H1 (cell line): ENCODE results near the gene PDIA2. TPM values are rescaled to one million over a fixed set of nuclear protein-coding genes. Genes with fewer than 3 reads are reported as not detected.

Source experiments
- CTCF ChIA-PET: fragments of 300-600 bp; sonication (Branson Sonifier 250); formaldehyde crosslinking; loops from one replicate; lab custom pipeline; 2021; ENCODE audit not compliant: partially characterized antibody; lab: Charles Lee
- POLR2A ChIA-PET: fragments of 300-600 bp; sonication (Branson Sonifier 250); formaldehyde crosslinking; loops from one replicate; lab custom pipeline; 2021; ENCODE audit warnings: inconsistent platforms; ENCODE audit not compliant: partially characterized antibody; lab: Charles Lee
- DNase-seq, 2 experiments: peaks; one replicate each; pipeline versions ENCODE4 v3.0.0 to v3.0.0-alpha.2; 2010 to 2022; ENCODE audit warnings: low spot score in 2 of 2, low read depth in 1 of 2, mixed read lengths in 1 of 2
- FAIRE-seq: peaks from 2 replicates; lab custom pipeline; 2011; peaks lifted over from hg19 to GRCh38; lab: Jason Lieb, UNC
- H2AFZ ChIP-seq: 2 replicates; pipeline ENCODE4 v1.8.1; 2012; ENCODE audit warnings: low read length, inconsistent platforms
- H2AK5ac ChIP-seq: 2 replicates; pipeline ENCODE4 v1.6.1; 2013; ENCODE audit warnings: low read depth, low read length
- H2BK120ac ChIP-seq: replicated peaks from 2 replicates; pipeline ENCODE3; 2013; ENCODE audit warnings: low read depth, low read length, inconsistent platforms
- H2BK12ac ChIP-seq: 2 replicates; pipeline ENCODE4 v1.6.1; 2013; ENCODE audit warnings: low read depth, low read length
- H2BK15ac ChIP-seq: 2 replicates; pipeline ENCODE4 v1.6.1; 2013; ENCODE audit warnings: low read length
- H2BK20ac ChIP-seq: 2 replicates; pipeline ENCODE4 v1.6.1; 2013; ENCODE audit warnings: low read length
- H2BK5ac ChIP-seq: 2 replicates; pipeline ENCODE4 v1.6.1; 2013; ENCODE audit warnings: low read depth, low read length
- H3K14ac ChIP-seq: 2 replicates; pipeline ENCODE4 v1.6.1; 2013; ENCODE audit warnings: inconsistent platforms; ENCODE audit not compliant: insufficient read length
- H3K18ac ChIP-seq: 2 replicates; pipeline ENCODE4 v1.6.1; 2013; ENCODE audit warnings: low read length; ENCODE audit errors: extremely low read depth
- H3K23ac ChIP-seq: 2 replicates; pipeline ENCODE4 v1.6.1; 2013; ENCODE audit warnings: inconsistent platforms; ENCODE audit not compliant: insufficient read length
- H3K23me2 ChIP-seq: 2 replicates; pipeline ENCODE4 v1.6.1; 2013; ENCODE audit warnings: low read depth, low read length
- H3K27ac ChIP-seq: 2 replicates; pipeline ENCODE4 v1.6.1; 2011; ENCODE audit warnings: low read depth, low read length, inconsistent platforms
- H3K27me3 ChIP-seq, 4 experiments: replicated peaks in 1 of 4; 1 replicate in 1 of 4; 2 replicates in 3 of 4; pipeline versions ENCODE4 v1.6.1 to v1.8.1; 2011 to 2013; ENCODE audit warnings: low read length in 3 of 4, mild to moderate bottlenecking in 3 of 4, inconsistent platforms in 2 of 4, mixed read lengths in 2 of 4, moderate library complexity in 1 of 4; ENCODE audit not compliant: control insufficient read depth in 3 of 4, insufficient read depth in 3 of 4; ENCODE audit errors: extremely low read depth in 1 of 4
- H3K36me3 ChIP-seq, 4 experiments: 2 replicates each; pipeline versions ENCODE4 v1.6.1 to v1.8.1; 2011 to 2013; ENCODE audit warnings: mild to moderate bottlenecking in 4 of 4, low read length in 3 of 4, moderate library complexity in 2 of 4, control low read depth in 1 of 4, inconsistent platforms in 1 of 4; ENCODE audit not compliant: insufficient read depth in 4 of 4, control insufficient read depth in 2 of 4
- H3K4ac ChIP-seq: replicated peaks from 2 replicates; pipeline ENCODE3; 2013; ENCODE audit warnings: low read length, low read depth, mixed read lengths, inconsistent platforms; ENCODE audit not compliant: insufficient read length
- H3K4me1 ChIP-seq, 4 experiments: replicated peaks in 1 of 4; 1 replicate in 1 of 4; 2 replicates in 3 of 4; pipeline versions ENCODE4 v1.6.1 to v1.8.1; 2011 to 2013; ENCODE audit warnings: low read length in 3 of 4, inconsistent platforms in 2 of 4, mixed read lengths in 1 of 4; ENCODE audit not compliant: insufficient read depth in 4 of 4, control insufficient read depth in 3 of 4
- H3K4me2 ChIP-seq, 2 experiments: 2 replicates each; pipeline versions ENCODE4 v1.6.1 to v1.8.1; 2011 to 2013; ENCODE audit warnings: low read depth in 2 of 2, low read length in 2 of 2, control low read depth in 1 of 2, inconsistent platforms in 1 of 2, mild to moderate bottlenecking in 1 of 2; ENCODE audit not compliant: insufficient read depth in 1 of 2
- H3K4me3 ChIP-seq, 4 experiments: fragments of 200-600, 300-600 bp in 1 of 4; sonication (generic), shearing (Covaris generic), sonication (Bioruptor Twin) in 1 of 4; 2 replicates each; pipeline versions ENCODE4 v1.5.1 to v1.8.1; 2011 to 2016; ENCODE audit warnings: low read length in 4 of 4, low read depth in 3 of 4, control low read depth in 2 of 4, inconsistent platforms in 2 of 4, mild to moderate bottlenecking in 2 of 4, mixed read lengths in 1 of 4, moderate library complexity in 1 of 4; ENCODE audit not compliant: insufficient read depth in 2 of 4; ENCODE audit errors: extremely low read depth in 1 of 4
- H3K56ac ChIP-seq: replicated peaks from 2 replicates; pipeline ENCODE3; 2013; ENCODE audit warnings: low read depth, mild to moderate bottlenecking, mixed read lengths, low read length, inconsistent platforms; ENCODE audit not compliant: insufficient read length
- H3K79me1 ChIP-seq: 2 replicates; pipeline ENCODE4 v1.6.1; 2013; ENCODE audit warnings: low read depth, low read length, control low read depth
- H3K79me2 ChIP-seq, 2 experiments: 2 replicates each; pipeline versions ENCODE4 v1.6.1 to v1.8.1; 2012 to 2013; ENCODE audit warnings: low read length in 2 of 2, mild to moderate bottlenecking in 2 of 2, inconsistent platforms in 1 of 2; ENCODE audit not compliant: insufficient read depth in 2 of 2, control insufficient read depth in 1 of 2
- H3K9ac ChIP-seq, 4 experiments: replicated peaks in 1 of 4; 1 replicate in 1 of 4; 2 replicates in 3 of 4; pipeline versions ENCODE4 v1.6.1 to v1.8.1; 2011 to 2013; ENCODE audit warnings: low read depth in 3 of 4, low read length in 3 of 4, control low read depth in 2 of 4, mild to moderate bottlenecking in 2 of 4, moderate library complexity in 2 of 4, inconsistent platforms in 1 of 4; ENCODE audit errors: extremely low read depth in 1 of 4
- H3K9me3 ChIP-seq, 2 experiments: 2 replicates each; pipeline versions ENCODE4 v1.6.1 to v1.8.1; 2012 to 2013; ENCODE audit warnings: mild to moderate bottlenecking in 2 of 2, moderate library complexity in 2 of 2, control low read depth in 1 of 2, inconsistent platforms in 1 of 2, low read depth in 1 of 2, low read length in 1 of 2, mixed read lengths in 1 of 2; ENCODE audit not compliant: insufficient read depth in 2 of 2
- H4K20me1 ChIP-seq, 2 experiments: replicated peaks in 1 of 2; 2 replicates each; pipeline versions ENCODE3 to v1.8.1; 2011 to 2013; ENCODE audit warnings: inconsistent platforms in 2 of 2, low read length in 2 of 2, mild to moderate bottlenecking in 1 of 2; ENCODE audit not compliant: insufficient read depth in 2 of 2, control insufficient read depth in 1 of 2
- H4K5ac ChIP-seq: 2 replicates; pipeline ENCODE4 v1.6.1; 2013; ENCODE audit warnings: low read length, low read depth, mixed read lengths, inconsistent platforms; ENCODE audit not compliant: insufficient read length
- H4K8ac ChIP-seq: 2 replicates; pipeline ENCODE4 v1.8.0; 2013; ENCODE audit warnings: mild to moderate bottlenecking, moderate library complexity, low read length, inconsistent platforms; ENCODE audit not compliant: insufficient read depth; ENCODE audit errors: extremely low read depth
- H4K91ac ChIP-seq: replicated peaks from 2 replicates; pipeline ENCODE3; 2013; ENCODE audit warnings: low read length, mixed read lengths, inconsistent platforms; ENCODE audit not compliant: insufficient read length
- BACH1 ChIP-seq: IDR thresholded peaks from 2 replicates; pipeline ENCODE4 v1.6.1; 2012; ENCODE audit warnings: low read length, improper control_type of control experiment
- CBX8 ChIP-seq: fragments of 300-800, 300-1000 bp; sonication (generic); IDR thresholded peaks from 2 replicates; pipeline ENCODE4 v1.7.1; 2016; ENCODE audit warnings: low read depth, low read length, borderline replicate concordance
- CREB1 ChIP-seq: IDR thresholded peaks from 2 replicates; pipeline ENCODE4 v1.6.1; 2012; ENCODE audit warnings: inconsistent platforms
- EGR1 ChIP-seq: IDR thresholded peaks from 2 replicates; pipeline ENCODE4 v1.6.1; 2011; ENCODE audit warnings: low read depth, low read length, borderline replicate concordance
- HDAC6 ChIP-seq: IDR thresholded peaks from one replicate; pipeline ENCODE4 v1.7.1; 2012; ENCODE audit warnings: low read depth, mild to moderate bottlenecking, inconsistent platforms, low read length, moderate library complexity
- POLR2AphosphoS5 ChIP-seq: IDR thresholded peaks from 2 replicates; pipeline ENCODE4 v1.6.1; 2011; ENCODE audit warnings: low read depth, low read length
- RFX5 ChIP-seq: IDR thresholded peaks from 2 replicates; pipeline ENCODE4 v1.6.1; 2011; ENCODE audit warnings: low read depth, low read length, improper control_type of control experiment, borderline replicate concordance
- SIRT6 ChIP-seq: IDR thresholded peaks from one replicate; pipeline ENCODE4 v1.7.1; 2012; ENCODE audit warnings: low read length, inconsistent platforms
- SP1 ChIP-seq: IDR thresholded peaks from 2 replicates; pipeline ENCODE4 v1.6.1; 2011; ENCODE audit warnings: low read depth, low read length
- SUZ12 ChIP-seq: fragments of 200-600 bp; sonication (generic); IDR thresholded peaks from 2 replicates; pipeline ENCODE4 v1.6.1; 2012; ENCODE audit warnings: mild to moderate bottlenecking, inconsistent platforms, low read length, moderate library complexity, mixed read lengths
- TAF1 ChIP-seq: IDR thresholded peaks from 2 replicates; pipeline ENCODE4 v1.6.1; 2011; ENCODE audit warnings: mild to moderate bottlenecking, low read depth, low read length
- TBP ChIP-seq: IDR thresholded peaks from 2 replicates; pipeline ENCODE4 v1.6.1; 2011; ENCODE audit warnings: low read depth, low read length, improper control_type of control experiment
- YY1 ChIP-seq: IDR thresholded peaks from 2 replicates; pipeline ENCODE4 v1.6.1; 2011; ENCODE audit warnings: low read depth, mild to moderate bottlenecking, low read length
- WGBS, 2 experiments: shearing (Covaris generic) in 1 of 2; methylation state at CpG; one replicate each; pipeline versions ENCODE4 v1.1.6 to v1.1.7; 2013 to 2015; ENCODE audit warnings: low lambda C conversion rate in 2 of 2, mixed read lengths in 2 of 2, inconsistent platforms in 1 of 2, low coverage in 1 of 2, missing lambda C conversion rate in 1 of 2; ENCODE audit not compliant: insufficient replicate concordance in 2 of 2, insufficient coverage in 1 of 2, insufficient read length in 1 of 2; ENCODE audit errors: extremely low coverage in 1 of 2, missing lambda C conversion rate in 1 of 2; 5-methylcytosine and 5-hydroxymethylcytosine counted together
- polyA plus RNA-seq, 7 experiments: library from polyadenylated mRNA; depleted of rRNA in 3 of 7; stranded (reverse) in 5 of 7; unstranded in 2 of 7; fragments of >200 nt in 5 of 7; fragments of 200-250 nt in 2 of 7; gene quantifications; 1 replicate in 5 of 7; 2 replicates in 1 of 7; 4 replicates in 1 of 7; pipeline versions ENCODE4 v1.2.1 to v1.2.3, GENCODE V29; 2011 to 2013; ENCODE audit warnings: missing spikeins in 2 of 7, mixed read lengths in 2 of 7
- total RNA-seq: library from RNA; stranded (reverse); fragmentation: NEBNext Ultra II Directional; extraction: Animal tissue kit (Norgen Biotek cat#: 25700); gene quantifications from 2 replicates; pipeline ENCODE4 v1.2.1, GENCODE V29; 2021

The PDIA2 gene
- total and polyA plus RNA-seq, 2 of the 8 experiments (the other 6 are each of a cell fraction or from before 2014, with no cell fraction given): 0.34 to 0.50 TPM

DNA sequence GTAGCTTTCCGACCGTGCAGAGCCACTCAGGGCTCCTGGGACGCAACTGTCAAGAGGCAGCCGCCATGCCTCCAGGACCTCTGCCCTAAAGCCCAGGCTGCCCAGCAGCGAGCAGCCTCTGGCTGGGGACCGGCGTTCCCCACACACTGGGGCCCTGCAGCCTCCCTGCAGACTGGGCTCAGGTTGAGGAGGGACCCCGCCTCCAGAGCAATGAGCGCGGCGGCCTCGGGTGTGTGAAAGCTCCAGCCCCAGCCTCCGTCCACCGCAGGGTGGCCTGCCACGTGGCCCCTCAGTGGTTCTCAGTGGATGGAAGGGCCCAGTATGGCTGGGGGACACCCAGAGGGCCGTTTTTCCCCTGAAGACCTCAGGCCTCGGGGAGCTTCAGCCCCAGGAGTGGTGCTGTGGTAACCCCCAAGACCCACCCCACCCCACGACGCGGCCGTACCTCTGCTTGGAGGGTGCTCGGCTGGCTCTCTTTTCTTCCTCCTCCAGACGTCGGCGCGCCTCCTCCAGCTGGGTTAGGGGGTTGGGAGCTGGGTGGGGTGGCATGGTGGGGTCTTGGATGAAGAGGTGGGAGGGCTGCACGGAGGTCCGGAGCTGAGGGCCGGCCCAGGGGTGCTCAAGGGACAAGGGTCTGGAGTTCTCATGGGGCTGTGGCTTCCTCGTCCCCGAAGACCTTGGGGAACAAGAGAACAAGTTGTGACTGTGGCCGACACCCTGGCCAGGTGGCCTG, 10.2 kb downstream of the PDIA2 start:
- Histone ChIP-seq H2BK15ac (no peak overlapping the region), H3K4ac (no peak overlapping the region), H3K4me3 (no peak overlapping the region), H2BK5ac (no peak overlapping the region), H2AFZ (no peak overlapping the region), H3K56ac (no peak overlapping the region), H3K4me1 (no peaks in the 10 kb centered on the region), H2AK5ac (no peak overlapping the region), H3K79me2 (no peaks in the 10 kb centered on the region), H3K23ac (no peak overlapping the region), H3K79me1 (no peaks in the 10 kb centered on the region; the same call in 1 of the 2 replicates), H4K5ac (no peak overlapping the region), H4K8ac (no peak overlapping the region; the same call in 1 of the 2 replicates), H4K91ac (no peak overlapping the region), H3K36me3 (peaks cover 2 to 31% (median 5%) of the 10 kb centered on the region in 4 experiments; a peak in 4 of 8 replicates), H3K18ac (no peak overlapping the region), H2BK12ac (no peak overlapping the region), H4K20me1 (peaks cover 0 to 7% of the 10 kb centered on the region in 2 experiments), H3K14ac (no peak overlapping the region), H2BK20ac (no peak overlapping the region), H3K27me3 (no peaks in the 10 kb centered on the region), H3K23me2 (no peaks in the 10 kb centered on the region), H3K4me2 (no peak overlapping the region), H3K27ac (no peak overlapping the region), H3K9ac (no peak overlapping the region), H2BK120ac (no peak overlapping the region), H3K9me3 (no peaks in the 10 kb centered on the region)
- FAIRE-seq (no peak), DNase-seq (no peak)
- 94% methylated on average over 25 of the region's 32 CpGs; no CpG with 5 or more reads in 1 of the 2 experiments for WGBS, 2 experiments
- ChIA-PET CTCF (interaction anchor here (0.8 to 1.9 kb wide), 3 partner anchors 16 to 439 kb away, joined by 3 to 7 read pairs (median 4); no protein-coding TSS in a partner anchor), POLR2A (interaction anchor here (0.7 kb wide), 1 partner anchor 17 kb away, joined by 3 read pairs; no protein-coding TSS in a partner anchor)
- TF ChIP-seq RFX5 (no peak), TAF1 (no peak), BACH1 (no peak), CREB1 (no peak), EGR1 (no peak), SUZ12 (no peak), YY1 (no peak), SP1 (no peak), TBP (no peak), HDAC6 (no peak), POLR2AphosphoS5 (no peak), CBX8 (no peak), SIRT6 (no peak)
